Mesenchymal stem cell (in vitro differentiated cells and primary cell): Measurements from ENCODE around the gene ENO2.
A peak's percentile ranks its signal among the peaks of the same experiment; 100 is the strongest.

Experiments
- DNase-seq: peaks from one replicate; pipeline ENCODE4 v3.0.0-alpha.2; 2013
- H2AFZ ChIP-seq: one replicate; pipeline ENCODE4 v1.6.1; 2013; ENCODE audit warnings: low read depth, mild to moderate bottlenecking, control low read depth, inconsistent platforms, low read length, moderate library complexity
- H2AK5ac ChIP-seq: 2 replicates; pipeline ENCODE4 v1.6.1; 2013; ENCODE audit warnings: low read length, moderate library complexity, mild to moderate bottlenecking, inconsistent platforms; ENCODE audit not compliant: severe bottlenecking
- H2BK120ac ChIP-seq: one replicate; pipeline ENCODE4 v1.6.1; 2013; ENCODE audit warnings: low read depth, mild to moderate bottlenecking, inconsistent platforms, low read length, moderate library complexity
- H2BK12ac ChIP-seq, 2 experiments: one replicate each; pipeline ENCODE4 v1.6.1; 2013; ENCODE audit warnings: inconsistent platforms in 2 of 2, low read length in 2 of 2, mild to moderate bottlenecking in 2 of 2, moderate library complexity in 2 of 2, control low read depth in 1 of 2
- H2BK15ac ChIP-seq: one replicate; pipeline ENCODE4 v1.6.1; 2013; ENCODE audit warnings: mild to moderate bottlenecking, low read depth, inconsistent platforms; ENCODE audit not compliant: poor library complexity, severe bottlenecking
- H2BK5ac ChIP-seq: 2 replicates; pipeline ENCODE4 v1.6.1; 2013; ENCODE audit warnings: low read depth, mild to moderate bottlenecking, low read length, control low read depth, inconsistent platforms; ENCODE audit not compliant: poor library complexity, severe bottlenecking
- H3K14ac ChIP-seq, 2 experiments: one replicate each; pipeline ENCODE4 v1.6.1; 2013; ENCODE audit warnings: inconsistent platforms in 2 of 2, low read length in 2 of 2, control low read depth in 1 of 2, mild to moderate bottlenecking in 1 of 2, moderate library complexity in 1 of 2
- H3K18ac ChIP-seq, 2 experiments: one replicate each; pipeline ENCODE4 v1.6.1; 2013; ENCODE audit warnings: inconsistent platforms in 2 of 2, low read length in 2 of 2, control low read depth in 1 of 2, low read depth in 1 of 2, mild to moderate bottlenecking in 1 of 2
- H3K23ac ChIP-seq, 2 experiments: one replicate each; pipeline ENCODE4 v1.6.1; 2013; ENCODE audit warnings: inconsistent platforms in 2 of 2, low read length in 2 of 2, mild to moderate bottlenecking in 2 of 2, moderate library complexity in 2 of 2, control low read depth in 1 of 2
- H3K27ac ChIP-seq: 2 replicates; pipeline ENCODE4 v1.5.1; 2013; ENCODE audit warnings: mild to moderate bottlenecking, moderate library complexity, low read length, control low read depth, inconsistent platforms; ENCODE audit not compliant: poor library complexity, severe bottlenecking
- H3K27me3 ChIP-seq, 2 experiments: 2 replicates each; pipeline versions ENCODE4 v1.6.1 to v1.7.0; 2013; ENCODE audit warnings: low read length in 2 of 2, mild to moderate bottlenecking in 2 of 2, moderate library complexity in 2 of 2, control low read depth in 1 of 2, inconsistent platforms in 1 of 2; ENCODE audit not compliant: control insufficient read depth in 1 of 2, insufficient read depth in 1 of 2
- H3K36me3 ChIP-seq, 2 experiments: 2 replicates each; pipeline versions ENCODE4 v1.6.1 to v1.7.0; 2013; ENCODE audit warnings: low read length in 2 of 2, control low read depth in 1 of 2, inconsistent platforms in 1 of 2, low read depth in 1 of 2, mild to moderate bottlenecking in 1 of 2; ENCODE audit not compliant: insufficient read depth in 2 of 2, control insufficient read depth in 1 of 2
- H3K4ac ChIP-seq, 2 experiments: one replicate each; pipeline ENCODE4 v1.6.1; 2013; ENCODE audit warnings: inconsistent platforms in 2 of 2, low read length in 2 of 2, mild to moderate bottlenecking in 2 of 2, moderate library complexity in 2 of 2, control low read depth in 1 of 2, low read depth in 1 of 2
- H3K4me1 ChIP-seq: 2 replicates; pipeline ENCODE4 v1.6.1; 2013; ENCODE audit warnings: low read depth, low read length, control low read depth; ENCODE audit not compliant: control insufficient read depth, insufficient read depth
- H3K4me2 ChIP-seq: 2 replicates; pipeline ENCODE4 v1.6.1; 2013; ENCODE audit warnings: low read length, mild to moderate bottlenecking, inconsistent platforms; ENCODE audit not compliant: poor library complexity, severe bottlenecking
- H3K4me3 ChIP-seq, 2 experiments: 2 replicates each; pipeline versions ENCODE4 v1.5.1 to v1.7.0; 2013; ENCODE audit warnings: low read length in 2 of 2, mild to moderate bottlenecking in 2 of 2, control low read depth in 1 of 2, low read depth in 1 of 2; ENCODE audit not compliant: insufficient read depth in 1 of 2
- H3K79me1 ChIP-seq: replicated peaks from 2 replicates; pipeline ENCODE4 v1.6.1; 2013; ENCODE audit warnings: mild to moderate bottlenecking, control low read depth, low read length, inconsistent platforms; ENCODE audit not compliant: poor library complexity, severe bottlenecking
- H3K9ac ChIP-seq: 2 replicates; pipeline ENCODE4 v1.7.0; 2013; ENCODE audit warnings: mild to moderate bottlenecking, low read length, moderate library complexity
- H3K9me3 ChIP-seq: 2 replicates; pipeline ENCODE4 v1.7.0; 2013; ENCODE audit warnings: mild to moderate bottlenecking, low read length; ENCODE audit not compliant: control insufficient read depth
- H4K8ac ChIP-seq: one replicate; pipeline ENCODE4 v1.6.1; 2013; ENCODE audit warnings: inconsistent platforms, mild to moderate bottlenecking, low read length, moderate library complexity
- H4K91ac ChIP-seq: one replicate; pipeline ENCODE4 v1.6.1; 2013; ENCODE audit warnings: mild to moderate bottlenecking, low read length, inconsistent platforms
- WGBS: methylation state at CpG from one replicate; pipeline ENCODE4 v1.1.7; 2013; ENCODE audit warnings: mixed read lengths; 5-methylcytosine and 5-hydroxymethylcytosine counted together

Gene ENO2

GRCh38 chr12:6952121-6952862 lies 37.9 kb downstream of the ENO2 start:
- H3K14ac ChIP-seq = no peak overlapping the region
- H4K91ac ChIP-seq = peak overlapping the region; percentile 7
- H2BK12ac ChIP-seq = no peak overlapping the region
- H3K4me1 ChIP-seq = peaks cover 11% of the 10 kb centered on the region
- H2BK120ac ChIP-seq = no peak overlapping the region
- peak overlapping the region; percentile 38 for H2BK15ac ChIP-seq
- peaks cover 0 to 18% of the 10 kb centered on the region in 2 experiments for H3K27me3 ChIP-seq
- no peak overlapping the region for H3K18ac ChIP-seq
- WGBS = 73% methylated on average over 22 of the region's 22 CpGs
- no peak overlapping the region for H3K9ac ChIP-seq
- H3K36me3 ChIP-seq = peaks cover 0 to 26% of the 10 kb centered on the region in 2 experiments
- H2AK5ac ChIP-seq = no peak overlapping the region
- H2AFZ ChIP-seq = no peak overlapping the region
- H3K9me3 ChIP-seq = no peaks in the 10 kb centered on the region
- no peak for DNase-seq
- no peak overlapping the region for H2BK5ac ChIP-seq
- peaks cover 5% of the 10 kb centered on the region for H3K79me1 ChIP-seq
- no peak overlapping the region for H4K8ac ChIP-seq
- no peak overlapping the region for H3K4me3 ChIP-seq
- H3K4ac ChIP-seq = no peak overlapping the region
- H3K4me2 ChIP-seq = no peak overlapping the region
- H3K23ac ChIP-seq = no peak overlapping the region
- H3K27ac ChIP-seq = no peak overlapping the region

GRCh38 chr12:6952863-6953441 lies 38.6 kb downstream of the ENO2 start:
- H3K27me3 ChIP-seq = peaks cover 0 to 18% of the 10 kb centered on the region in 2 experiments

GRCh38 chr12:6953442-6954315 lies 39.3 kb downstream of the ENO2 start:
- peaks cover 0 to 18% of the 10 kb centered on the region in 2 experiments for H3K27me3 ChIP-seq
- 80% methylated on average over 16 of the region's 24 CpGs for WGBS
- peak overlapping the region in 1 of 2 experiments; percentile 35 for H2BK12ac ChIP-seq
- H3K18ac ChIP-seq = peak overlapping the region in 1 of 2 experiments; percentile 41
- H3K23ac ChIP-seq = no peak overlapping the region
- H2BK120ac ChIP-seq = no peak overlapping the region
- peaks cover 0 to 33% of the 10 kb centered on the region in 2 experiments for H3K36me3 ChIP-seq
- H2AK5ac ChIP-seq = no peak overlapping the region
- no peak overlapping the region for H4K91ac ChIP-seq
- H2BK15ac ChIP-seq = no peak overlapping the region
- H4K8ac ChIP-seq = peak overlapping the region; percentile 61
- no peak overlapping the region for H3K27ac ChIP-seq
- H3K4me1 ChIP-seq = peaks cover 11% of the 10 kb centered on the region
- peak; percentile 54 for DNase-seq
- no peak overlapping the region for H2AFZ ChIP-seq
- H3K4me3 ChIP-seq = no peak overlapping the region
- H3K4ac ChIP-seq = peak overlapping the region in 1 of 2 experiments; percentile 52
- H3K9ac ChIP-seq = peak overlapping the region; percentile 32
- no peak overlapping the region for H2BK5ac ChIP-seq
- no peak overlapping the region for H3K14ac ChIP-seq
- no peak overlapping the region for H3K4me2 ChIP-seq
- H3K9me3 ChIP-seq = no peaks in the 10 kb centered on the region
- peaks cover 2% of the 10 kb centered on the region for H3K79me1 ChIP-seq

More at GRCh38 chr12:6952863-6953441, 38.6 kb downstream of the ENO2 start:
- H3K27ac ChIP-seq = no peak overlapping the region
- peaks cover 0 to 30% of the 10 kb centered on the region in 2 experiments for H3K36me3 ChIP-seq
- H4K8ac ChIP-seq = no peak overlapping the region
- no peak overlapping the region for H3K18ac ChIP-seq
- peaks cover 11% of the 10 kb centered on the region for H3K4me1 ChIP-seq
- H3K4me3 ChIP-seq = no peak overlapping the region
- no peak overlapping the region for H4K91ac ChIP-seq
- H3K4me2 ChIP-seq = no peak overlapping the region
- H2BK12ac ChIP-seq = no peak overlapping the region
- no peak for DNase-seq
- H2BK120ac ChIP-seq = no peak overlapping the region
- H2BK5ac ChIP-seq = no peak overlapping the region
- H3K14ac ChIP-seq = no peak overlapping the region
- H3K4ac ChIP-seq = no peak overlapping the region
- WGBS = 92% methylated on average over 12 of the region's 15 CpGs
- no peaks in the 10 kb centered on the region for H3K9me3 ChIP-seq
- H3K9ac ChIP-seq = no peak overlapping the region
- no peak overlapping the region for H2BK15ac ChIP-seq
- no peak overlapping the region for H2AK5ac ChIP-seq
- H3K23ac ChIP-seq = no peak overlapping the region
- peaks cover 2% of the 10 kb centered on the region for H3K79me1 ChIP-seq
- no peak overlapping the region for H2AFZ ChIP-seq
